Measurements from ENCODE around the gene MARCHF3. TPM values are rescaled to one million over a fixed set of nuclear protein-coding genes. Genes with fewer than 3 reads are reported as not detected.
A peak's percentile ranks its signal among the peaks of the same experiment; 100 is the strongest.
"Not testable (repeated sequence)": the region's sequence is repeated elsewhere in the genome, so short reads cannot be mapped to it uniquely, and the experiment has no call there.

MARCHF3 gene
- total RNA-seq, 1 donor from 2014 or later: 34.5 TPM

DNA sequence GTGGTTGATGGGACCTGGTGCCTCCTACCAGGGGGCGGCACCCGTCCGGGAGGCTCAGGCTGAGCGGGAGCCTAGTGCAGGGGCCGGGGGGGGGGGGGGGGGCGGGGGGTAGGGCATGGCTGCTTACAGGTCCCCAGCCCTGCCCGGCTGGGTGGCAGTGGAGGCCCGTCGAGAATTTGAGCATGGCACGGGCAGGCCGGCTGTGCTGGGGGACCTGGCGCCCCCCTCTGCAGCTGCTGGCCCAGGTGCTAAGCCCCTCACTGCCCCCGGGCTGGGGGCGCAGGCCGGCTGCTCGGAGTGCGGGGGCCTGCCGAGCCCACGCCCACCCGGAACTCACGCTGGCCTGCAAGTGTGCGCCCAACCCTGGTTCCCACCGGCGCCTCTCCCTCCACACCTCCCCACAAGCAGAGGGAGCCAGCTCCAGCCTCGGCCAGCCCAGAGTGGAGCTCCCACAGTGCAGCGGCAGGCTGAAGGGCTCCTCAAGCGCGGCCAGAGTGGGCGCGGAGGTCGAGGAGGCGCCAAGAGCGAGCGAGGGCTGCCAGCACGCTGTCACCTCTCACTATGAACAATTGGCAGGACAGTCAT, 175.7 kb downstream of the MARCHF3 start:
- Mint-ChIP-seq H3K9me3 (ENCODE audit: unreplicated experiment) (no peaks in the 10 kb centered on the region), H3K4me3 (ENCODE audit: unreplicated experiment) (no peak overlapping the region), H3K36me3 (ENCODE audit: unreplicated experiment) (no peaks in the 10 kb centered on the region), H3K27ac (ENCODE audit: unreplicated experiment) (no peak overlapping the region), H3K4me1 (ENCODE audit: unreplicated experiment) (peaks cover 28% of the 10 kb centered on the region), H3K27me3 (ENCODE audit: unreplicated experiment) (no peaks in the 10 kb centered on the region)
- no peak for DNase-seq (ENCODE audit: extremely low spot score, unreplicated experiment)
- TF ChIP-seq, protein P1, sequence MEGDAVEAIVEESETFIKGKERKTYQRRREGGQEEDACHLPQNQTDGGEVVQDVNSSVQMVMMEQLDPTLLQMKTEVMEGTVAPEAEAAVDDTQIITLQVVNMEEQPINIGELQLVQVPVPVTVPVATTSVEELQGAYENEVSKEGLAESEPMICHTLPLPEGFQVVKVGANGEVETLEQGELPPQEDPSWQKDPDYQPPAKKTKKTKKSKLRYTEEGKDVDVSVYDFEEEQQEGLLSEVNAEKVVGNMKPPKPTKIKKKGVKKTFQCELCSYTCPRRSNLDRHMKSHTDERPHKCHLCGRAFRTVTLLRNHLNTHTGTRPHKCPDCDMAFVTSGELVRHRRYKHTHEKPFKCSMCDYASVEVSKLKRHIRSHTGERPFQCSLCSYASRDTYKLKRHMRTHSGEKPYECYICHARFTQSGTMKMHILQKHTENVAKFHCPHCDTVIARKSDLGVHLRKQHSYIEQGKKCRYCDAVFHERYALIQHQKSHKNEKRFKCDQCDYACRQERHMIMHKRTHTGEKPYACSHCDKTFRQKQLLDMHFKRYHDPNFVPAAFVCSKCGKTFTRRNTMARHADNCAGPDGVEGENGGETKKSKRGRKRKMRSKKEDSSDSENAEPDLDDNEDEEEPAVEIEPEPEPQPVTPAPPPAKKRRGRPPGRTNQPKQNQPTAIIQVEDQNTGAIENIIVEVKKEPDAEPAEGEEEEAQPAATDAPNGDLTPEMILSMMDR (IDR thresholded peaks at IDR 0.05): no peak

DNA sequence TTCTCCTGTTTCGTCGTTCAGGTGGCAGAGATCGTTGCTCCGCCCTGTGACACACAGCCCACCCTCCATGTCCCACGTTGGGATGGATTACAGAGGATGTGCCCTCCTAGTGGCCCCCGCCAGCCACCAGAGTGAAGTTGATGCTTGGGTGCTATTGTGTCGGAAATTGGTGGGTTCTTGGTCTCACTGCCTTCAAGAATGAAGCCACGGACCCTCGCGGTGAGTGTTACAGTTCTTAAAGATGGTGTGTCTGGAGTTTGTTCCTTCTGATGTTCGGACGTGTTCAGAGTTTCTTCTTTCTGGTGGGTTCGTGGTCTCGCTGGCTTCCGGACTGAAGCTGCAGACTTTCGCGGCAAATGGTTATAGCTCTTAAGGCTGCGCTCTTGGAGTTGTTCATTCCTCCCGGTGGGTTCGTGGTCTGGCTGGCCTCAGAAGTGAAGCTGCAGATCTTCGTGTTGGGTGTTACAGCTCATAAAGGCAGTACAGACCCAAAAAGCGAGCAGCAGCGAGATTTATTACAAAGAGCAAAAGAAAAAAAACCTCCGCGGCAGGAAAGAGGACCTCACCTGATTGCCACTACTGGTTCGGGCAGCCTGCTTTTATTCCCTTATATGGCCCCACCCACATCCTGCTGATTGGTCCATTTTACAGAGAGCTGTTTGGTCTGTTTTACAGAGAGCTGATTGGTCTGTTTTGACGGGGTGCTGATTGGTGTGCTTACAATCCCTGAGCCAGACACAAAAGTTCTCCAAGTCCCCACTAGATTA, 176.6 kb downstream of the MARCHF3 start:
- not testable (repeated sequence) for H3K4me3 Mint-ChIP-seq (ENCODE audit: unreplicated experiment); H3K9me3 Mint-ChIP-seq (ENCODE audit: unreplicated experiment); DNase-seq (ENCODE audit: extremely low spot score, unreplicated experiment); H3K36me3 Mint-ChIP-seq (ENCODE audit: unreplicated experiment); H3K27me3 Mint-ChIP-seq (ENCODE audit: unreplicated experiment); H3K27ac Mint-ChIP-seq (ENCODE audit: unreplicated experiment)
- H3K4me1 Mint-ChIP-seq (ENCODE audit: unreplicated experiment): peaks cover 28% of the 10 kb centered on the region

DNA sequence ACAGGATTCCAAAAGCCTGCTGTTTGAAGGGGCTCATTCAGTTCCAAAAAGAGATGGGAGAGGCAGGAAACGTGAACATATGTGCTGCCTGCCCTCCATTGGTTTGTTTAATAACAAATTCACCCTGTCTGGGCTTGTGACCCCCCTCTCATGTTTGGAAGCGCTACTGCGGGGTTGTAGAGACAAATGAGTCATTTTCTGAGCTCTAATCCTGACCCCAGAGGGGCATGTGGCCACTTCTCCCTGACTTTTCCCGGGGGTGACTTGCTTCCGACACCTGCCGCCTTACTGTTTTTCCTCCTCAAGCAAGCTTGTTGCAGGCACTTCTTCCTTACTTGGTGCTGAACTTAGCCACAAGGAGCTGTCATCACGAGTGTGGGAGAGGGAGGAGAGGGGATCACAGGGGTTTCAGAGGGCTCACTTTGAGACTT, 177.5 kb downstream of the MARCHF3 start:
- Mint-ChIP-seq H3K4me1 (ENCODE audit: unreplicated experiment) (peaks cover 30% of the 10 kb centered on the region), H3K27me3 (ENCODE audit: unreplicated experiment) (no peaks in the 10 kb centered on the region), H3K4me3 (ENCODE audit: unreplicated experiment) (no peak overlapping the region), H3K36me3 (ENCODE audit: unreplicated experiment) (no peaks in the 10 kb centered on the region), H3K9me3 (ENCODE audit: unreplicated experiment) (no peaks in the 10 kb centered on the region), H3K27ac (ENCODE audit: unreplicated experiment) (no peak overlapping the region)
- TF ChIP-seq, protein P1 (IDR thresholded peaks at IDR 0.05): no peak
- no peak for DNase-seq (ENCODE audit: extremely low spot score, unreplicated experiment)

DNA sequence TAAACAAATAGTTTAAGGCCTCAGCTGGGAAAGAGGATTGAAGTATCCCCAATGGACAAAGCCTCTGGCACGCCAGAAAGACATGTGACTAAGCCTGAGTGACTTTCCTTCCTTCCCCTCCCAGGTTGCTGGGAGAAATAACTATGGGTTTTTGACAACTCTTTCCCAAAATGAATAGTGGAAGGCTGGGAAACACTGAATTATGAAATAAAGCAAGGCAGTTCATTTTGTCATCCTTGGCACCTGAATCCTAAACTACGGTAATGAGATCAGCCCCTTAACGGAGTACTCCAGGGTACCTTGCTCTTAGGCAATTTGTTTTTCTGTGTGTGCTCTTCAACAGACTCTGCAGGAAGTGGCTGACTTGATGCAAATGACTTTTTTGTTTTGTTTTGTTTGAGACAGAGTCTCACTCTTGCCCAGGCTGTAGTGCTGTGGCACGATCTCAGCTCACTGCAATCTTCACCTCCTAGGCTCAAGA, 178.2 kb downstream of the MARCHF3 start:
- DNase-seq (ENCODE audit: extremely low spot score, unreplicated experiment): no peak
- Mint-ChIP-seq H3K36me3 (ENCODE audit: unreplicated experiment) (no peaks in the 10 kb centered on the region), H3K9me3 (ENCODE audit: unreplicated experiment) (no peaks in the 10 kb centered on the region), H3K4me1 (ENCODE audit: unreplicated experiment) (peaks cover 31% of the 10 kb centered on the region), H3K27ac (ENCODE audit: unreplicated experiment) (peak overlapping the region; percentile 35), H3K27me3 (ENCODE audit: unreplicated experiment) (no peaks in the 10 kb centered on the region), H3K4me3 (ENCODE audit: unreplicated experiment) (no peak overlapping the region)
- TF ChIP-seq, protein P1 (IDR thresholded peaks at IDR 0.05): no peak

DNA sequence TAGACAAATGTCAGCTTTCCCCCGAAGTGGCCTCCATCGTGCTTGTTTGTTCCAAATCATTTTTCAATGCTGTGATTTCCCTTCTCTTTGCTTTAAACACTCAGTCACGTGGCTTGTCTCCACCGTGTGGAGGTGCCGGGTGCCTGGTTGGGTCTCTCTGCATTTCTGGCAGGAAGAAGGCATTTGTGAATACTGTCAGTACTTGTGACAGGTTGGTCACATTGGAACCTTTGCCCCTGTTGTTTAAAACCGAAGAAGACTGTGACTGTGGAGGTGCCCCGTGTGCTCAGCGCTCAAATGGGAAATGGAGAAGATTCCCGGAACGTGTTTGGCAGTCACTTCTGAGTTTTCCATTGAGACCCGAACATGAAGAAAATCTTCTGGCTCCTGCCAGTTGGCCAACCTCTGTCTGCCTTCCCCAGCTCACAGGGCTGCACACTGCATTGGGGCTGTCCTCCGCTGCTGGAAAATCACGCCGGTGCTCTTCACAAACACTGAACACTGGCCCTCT, 178.8 kb downstream of the MARCHF3 start:
- peaks cover 36% of the 10 kb centered on the region for H3K4me1 Mint-ChIP-seq (ENCODE audit: unreplicated experiment)

More for the DNA sequence above, 178.8 kb downstream of the MARCHF3 start:
- no peak overlapping the region for H3K4me3 Mint-ChIP-seq (ENCODE audit: unreplicated experiment)
- no peak for DNase-seq (ENCODE audit: extremely low spot score, unreplicated experiment)
- no peaks in the 10 kb centered on the region for H3K9me3 Mint-ChIP-seq (ENCODE audit: unreplicated experiment)
- TF ChIP-seq, protein P1 (IDR thresholded peaks at IDR 0.05): no peak
- H3K36me3 Mint-ChIP-seq (ENCODE audit: unreplicated experiment): no peaks in the 10 kb centered on the region
- H3K27ac Mint-ChIP-seq (ENCODE audit: unreplicated experiment): peak overlapping the region; percentile 33
- no peaks in the 10 kb centered on the region for H3K27me3 Mint-ChIP-seq (ENCODE audit: unreplicated experiment)
